ENCODE data around the gene PTPRE. TPM values are rescaled to one million over a fixed set of nuclear protein-coding genes. Genes with fewer than 3 reads are reported as not detected.
A peak's percentile ranks its signal among the peaks of the same experiment; 100 is the strongest.

PTPRE gene
- total and polyA plus RNA-seq, 10 of the 15 experiments (the other 5 are each of a cell fraction or from before 2014, with no cell fraction given): 2.9 to 7.6 (median 5.8) TPM

DNA sequence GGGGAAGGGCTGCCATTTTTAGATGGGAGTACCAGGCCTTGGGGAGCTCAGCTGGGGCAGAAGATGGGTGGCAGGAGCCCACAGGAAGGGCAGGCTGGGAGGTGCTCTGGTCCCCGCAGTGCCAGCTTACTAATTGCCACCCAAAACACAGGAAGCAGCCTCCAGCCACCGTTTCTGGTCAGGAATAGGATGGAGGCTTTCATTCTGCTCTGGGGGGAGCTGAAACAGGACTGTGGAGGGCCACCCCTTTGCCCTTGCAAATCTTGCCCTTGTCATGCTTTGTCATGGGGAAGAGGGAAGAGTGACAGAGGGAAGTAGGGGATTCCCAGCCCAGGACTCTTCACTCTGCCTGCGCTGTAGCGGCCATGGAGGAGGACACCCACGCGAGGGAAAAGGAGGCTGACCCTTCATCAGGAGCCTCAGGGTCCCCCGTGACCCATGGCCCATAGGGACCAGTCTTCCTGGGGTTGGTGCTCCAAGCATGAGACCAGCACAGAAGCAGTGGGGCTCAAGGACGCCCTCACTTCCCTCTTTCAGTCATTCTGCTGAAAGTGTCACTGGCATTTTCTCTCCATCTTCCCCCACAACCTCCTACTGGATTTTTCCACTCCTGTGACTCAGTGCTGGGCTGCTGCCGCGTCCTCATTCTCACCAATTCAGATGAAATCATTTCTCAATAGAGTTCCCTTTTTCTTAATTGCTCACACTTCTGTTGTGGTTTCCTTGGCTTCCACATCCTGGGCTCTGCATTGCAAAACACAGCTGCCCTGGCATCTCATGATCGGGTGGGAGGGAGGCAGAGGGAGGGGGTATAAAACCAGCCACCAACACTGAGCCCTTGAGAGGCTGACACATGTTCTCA lies 157.4 kb downstream of the PTPRE start (continued):
- TF ChIP-seq, protein P1, sequence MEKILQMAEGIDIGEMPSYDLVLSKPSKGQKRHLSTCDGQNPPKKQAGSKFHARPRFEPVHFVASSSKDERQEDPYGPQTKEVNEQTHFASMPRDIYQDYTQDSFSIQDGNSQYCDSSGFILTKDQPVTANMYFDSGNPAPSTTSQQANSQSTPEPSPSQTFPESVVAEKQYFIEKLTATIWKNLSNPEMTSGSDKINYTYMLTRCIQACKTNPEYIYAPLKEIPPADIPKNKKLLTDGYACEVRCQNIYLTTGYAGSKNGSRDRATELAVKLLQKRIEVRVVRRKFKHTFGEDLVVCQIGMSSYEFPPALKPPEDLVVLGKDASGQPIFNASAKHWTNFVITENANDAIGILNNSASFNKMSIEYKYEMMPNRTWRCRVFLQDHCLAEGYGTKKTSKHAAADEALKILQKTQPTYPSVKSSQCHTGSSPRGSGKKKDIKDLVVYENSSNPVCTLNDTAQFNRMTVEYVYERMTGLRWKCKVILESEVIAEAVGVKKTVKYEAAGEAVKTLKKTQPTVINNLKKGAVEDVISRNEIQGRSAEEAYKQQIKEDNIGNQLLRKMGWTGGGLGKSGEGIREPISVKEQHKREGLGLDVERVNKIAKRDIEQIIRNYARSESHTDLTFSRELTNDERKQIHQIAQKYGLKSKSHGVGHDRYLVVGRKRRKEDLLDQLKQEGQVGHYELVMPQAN (conservative IDR thresholded peaks at IDR 0.05): no peak
- no peak for TF ChIP-seq TARDBP (IDR thresholded peaks at IDR 0.05; ENCODE audit: borderline replicate concordance)
- TF ChIP-seq ZSCAN29 (IDR thresholded peaks at IDR 0.05): no peak
- TF ChIP-seq DPF2 (IDR thresholded peaks at IDR 0.05): peak; percentile 93
- TF ChIP-seq, protein P2, sequence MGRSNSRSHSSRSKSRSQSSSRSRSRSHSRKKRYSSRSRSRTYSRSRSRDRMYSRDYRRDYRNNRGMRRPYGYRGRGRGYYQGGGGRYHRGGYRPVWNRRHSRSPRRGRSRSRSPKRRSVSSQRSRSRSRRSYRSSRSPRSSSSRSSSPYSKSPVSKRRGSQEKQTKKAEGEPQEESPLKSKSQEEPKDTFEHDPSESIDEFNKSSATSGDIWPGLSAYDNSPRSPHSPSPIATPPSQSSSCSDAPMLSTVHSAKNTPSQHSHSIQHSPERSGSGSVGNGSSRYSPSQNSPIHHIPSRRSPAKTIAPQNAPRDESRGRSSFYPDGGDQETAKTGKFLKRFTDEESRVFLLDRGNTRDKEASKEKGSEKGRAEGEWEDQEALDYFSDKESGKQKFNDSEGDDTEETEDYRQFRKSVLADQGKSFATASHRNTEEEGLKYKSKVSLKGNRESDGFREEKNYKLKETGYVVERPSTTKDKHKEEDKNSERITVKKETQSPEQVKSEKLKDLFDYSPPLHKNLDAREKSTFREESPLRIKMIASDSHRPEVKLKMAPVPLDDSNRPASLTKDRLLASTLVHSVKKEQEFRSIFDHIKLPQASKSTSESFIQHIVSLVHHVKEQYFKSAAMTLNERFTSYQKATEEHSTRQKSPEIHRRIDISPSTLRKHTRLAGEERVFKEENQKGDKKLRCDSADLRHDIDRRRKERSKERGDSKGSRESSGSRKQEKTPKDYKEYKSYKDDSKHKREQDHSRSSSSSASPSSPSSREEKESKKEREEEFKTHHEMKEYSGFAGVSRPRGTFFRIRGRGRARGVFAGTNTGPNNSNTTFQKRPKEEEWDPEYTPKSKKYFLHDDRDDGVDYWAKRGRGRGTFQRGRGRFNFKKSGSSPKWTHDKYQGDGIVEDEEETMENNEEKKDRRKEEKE (IDR thresholded peaks at IDR 0.05): no peak
- TF ChIP-seq SPI1 (IDR thresholded peaks at IDR 0.05; ENCODE audit: borderline replicate concordance, insufficient read depth, low read depth, low read length): peak; percentile 88
- no peak for TF ChIP-seq KLF5 (IDR thresholded peaks at IDR 0.05; ENCODE audit: partially characterized antibody)
- TF ChIP-seq, protein P3, sequence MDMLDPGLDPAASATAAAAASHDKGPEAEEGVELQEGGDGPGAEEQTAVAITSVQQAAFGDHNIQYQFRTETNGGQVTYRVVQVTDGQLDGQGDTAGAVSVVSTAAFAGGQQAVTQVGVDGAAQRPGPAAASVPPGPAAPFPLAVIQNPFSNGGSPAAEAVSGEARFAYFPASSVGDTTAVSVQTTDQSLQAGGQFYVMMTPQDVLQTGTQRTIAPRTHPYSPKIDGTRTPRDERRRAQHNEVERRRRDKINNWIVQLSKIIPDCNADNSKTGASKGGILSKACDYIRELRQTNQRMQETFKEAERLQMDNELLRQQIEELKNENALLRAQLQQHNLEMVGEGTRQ (IDR thresholded peaks at IDR 0.05; ENCODE audit: borderline replicate concordance, low read depth, low read length): no peak
- no peak for TF ChIP-seq POLR2A (IDR thresholded peaks at IDR 0.05; ENCODE audit: low read depth, low read length)
- TF ChIP-seq NFYB (IDR thresholded peaks at IDR 0.05; ENCODE audit: insufficient read depth, low read depth, low read length): no peak
- TF ChIP-seq NR2F1 (conservative IDR thresholded peaks at IDR 0.05): no peak
- no peak for TF ChIP-seq ZZZ3 (IDR thresholded peaks at IDR 0.05; ENCODE audit: control insufficient read depth, insufficient read length, low read depth)
- TF ChIP-seq, protein P4, sequence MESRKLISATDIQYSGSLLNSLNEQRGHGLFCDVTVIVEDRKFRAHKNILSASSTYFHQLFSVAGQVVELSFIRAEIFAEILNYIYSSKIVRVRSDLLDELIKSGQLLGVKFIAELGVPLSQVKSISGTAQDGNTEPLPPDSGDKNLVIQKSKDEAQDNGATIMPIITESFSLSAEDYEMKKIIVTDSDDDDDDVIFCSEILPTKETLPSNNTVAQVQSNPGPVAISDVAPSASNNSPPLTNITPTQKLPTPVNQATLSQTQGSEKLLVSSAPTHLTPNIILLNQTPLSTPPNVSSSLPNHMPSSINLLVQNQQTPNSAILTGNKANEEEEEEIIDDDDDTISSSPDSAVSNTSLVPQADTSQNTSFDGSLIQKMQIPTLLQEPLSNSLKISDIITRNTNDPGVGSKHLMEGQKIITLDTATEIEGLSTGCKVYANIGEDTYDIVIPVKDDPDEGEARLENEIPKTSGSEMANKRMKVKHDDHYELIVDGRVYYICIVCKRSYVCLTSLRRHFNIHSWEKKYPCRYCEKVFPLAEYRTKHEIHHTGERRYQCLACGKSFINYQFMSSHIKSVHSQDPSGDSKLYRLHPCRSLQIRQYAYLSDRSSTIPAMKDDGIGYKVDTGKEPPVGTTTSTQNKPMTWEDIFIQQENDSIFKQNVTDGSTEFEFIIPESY (IDR thresholded peaks at IDR 0.05): no peak
- TF ChIP-seq GATAD2B (conservative IDR thresholded peaks at IDR 0.05; ENCODE audit: low read depth): peak; percentile 42; the same call in 1 of the 2 replicates
- TF ChIP-seq MXI1 (IDR thresholded peaks at IDR 0.05; ENCODE audit: low read depth, low read length): no peak
- peak; percentile 90 for TF ChIP-seq ATF7 (IDR thresholded peaks at IDR 0.05; ENCODE audit: low read depth)
- peak; percentile 49; a peak in 2 of 4 replicates for TF ChIP-seq EP300 (IDR thresholded peaks at IDR 0.05; ENCODE audit: borderline replicate concordance in 1 of 2, control insufficient read depth in 1 of 2, low read depth in 2 of 2, low read length in 2 of 2)
- TF ChIP-seq, protein P5, sequence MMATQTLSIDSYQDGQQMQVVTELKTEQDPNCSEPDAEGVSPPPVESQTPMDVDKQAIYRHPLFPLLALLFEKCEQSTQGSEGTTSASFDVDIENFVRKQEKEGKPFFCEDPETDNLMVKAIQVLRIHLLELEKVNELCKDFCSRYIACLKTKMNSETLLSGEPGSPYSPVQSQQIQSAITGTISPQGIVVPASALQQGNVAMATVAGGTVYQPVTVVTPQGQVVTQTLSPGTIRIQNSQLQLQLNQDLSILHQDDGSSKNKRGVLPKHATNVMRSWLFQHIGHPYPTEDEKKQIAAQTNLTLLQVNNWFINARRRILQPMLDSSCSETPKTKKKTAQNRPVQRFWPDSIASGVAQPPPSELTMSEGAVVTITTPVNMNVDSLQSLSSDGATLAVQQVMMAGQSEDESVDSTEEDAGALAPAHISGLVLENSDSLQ (IDR thresholded peaks at IDR 0.05): peak; percentile 26; the same call in 1 of the 2 replicates
- TF ChIP-seq KAT2A (conservative IDR thresholded peaks at IDR 0.05; ENCODE audit: control insufficient read depth, low read depth, low read length): no peak
